ENCODE data around the gene PTCHD4. TPM values are rescaled to one million over a fixed set of nuclear protein-coding genes. Genes with fewer than 3 reads are reported as not detected.
"Not testable (repeated sequence)": the region's sequence is repeated elsewhere in the genome, so short reads cannot be mapped to it uniquely, and the experiment has no call there.

The PTCHD4 gene
- 0.97 TPM for polyA plus RNA-seq (ENCODE audit: insufficient read length)

GRCh38 chr6:48111143-48111506 is at the start of gene PTCHD4:
Gene PTCHD4, minus strand, starts transcription at chr6:48111197. Its CDS starts 42,240 bp downstream, at chr6:48068957.
- no peak for DNase-seq (ENCODE audit: low read depth)

DNA sequence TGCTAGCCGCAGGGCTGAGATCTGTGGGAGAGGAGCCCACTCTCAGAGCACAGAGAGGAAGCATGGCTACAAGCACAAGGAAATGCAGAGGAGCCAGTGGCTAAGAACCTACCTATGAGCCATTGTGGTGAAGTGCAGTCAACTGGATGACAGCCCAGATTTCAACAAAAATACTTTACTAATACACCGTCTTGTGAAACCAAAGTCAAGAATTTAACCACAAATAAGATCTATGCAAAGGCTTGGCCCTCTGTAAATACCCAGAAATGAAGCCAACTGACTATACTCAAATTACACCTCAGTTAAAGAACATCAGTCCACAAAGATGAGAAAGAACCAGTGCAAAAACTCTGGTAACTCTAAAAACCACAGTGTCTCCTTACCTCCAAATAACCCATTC is 40.1 kb upstream of the PTCHD4 start:
- no peak for DNase-seq (ENCODE audit: low read depth)

- no peak for DNase-seq (ENCODE audit: low read depth)
Observed at GRCh38 chr6:48150701-48151100, 39.7 kb upstream of the PTCHD4 start.

DNA sequence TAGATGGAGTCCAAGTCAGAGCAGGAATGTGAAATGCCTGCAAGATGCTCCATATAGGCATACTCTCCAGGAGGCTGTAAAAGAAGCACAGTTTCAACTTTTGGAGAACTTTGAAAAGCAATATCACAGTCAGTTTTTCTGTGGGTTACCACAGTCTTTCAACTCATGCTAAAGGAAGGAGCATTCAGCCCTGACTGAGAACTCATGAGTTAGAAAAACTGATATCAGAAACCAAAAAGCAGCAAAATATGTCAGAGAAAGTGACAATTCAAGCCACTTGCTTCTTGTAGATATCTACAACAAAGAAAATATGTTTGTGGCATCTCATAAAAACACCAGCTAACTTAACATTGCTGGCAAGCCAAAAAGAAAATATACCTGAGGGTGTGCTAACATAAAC is 36.1 kb upstream of the PTCHD4 start:
- no peak for DNase-seq (ENCODE audit: low read depth)

DNA sequence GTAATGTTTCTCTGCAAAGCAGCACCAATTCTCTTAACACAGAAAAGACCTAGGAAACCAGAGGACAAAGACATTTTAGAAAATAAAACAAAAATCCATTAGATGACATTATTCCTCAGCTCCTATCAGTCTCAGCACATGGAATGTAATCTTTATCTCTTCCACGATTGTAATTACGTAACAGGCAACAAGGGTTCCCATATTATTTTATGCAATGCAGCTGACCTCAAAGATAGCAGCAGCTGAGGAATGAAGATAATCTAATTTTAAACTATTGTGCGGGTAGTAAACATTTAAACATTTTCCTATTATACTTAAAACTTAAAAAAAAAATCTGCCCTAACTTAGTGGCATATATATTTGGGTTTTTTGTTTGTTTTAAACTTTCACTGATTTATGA is 33.0 kb upstream of the PTCHD4 start:
- DNase-seq (ENCODE audit: low read depth): no peak

DNA sequence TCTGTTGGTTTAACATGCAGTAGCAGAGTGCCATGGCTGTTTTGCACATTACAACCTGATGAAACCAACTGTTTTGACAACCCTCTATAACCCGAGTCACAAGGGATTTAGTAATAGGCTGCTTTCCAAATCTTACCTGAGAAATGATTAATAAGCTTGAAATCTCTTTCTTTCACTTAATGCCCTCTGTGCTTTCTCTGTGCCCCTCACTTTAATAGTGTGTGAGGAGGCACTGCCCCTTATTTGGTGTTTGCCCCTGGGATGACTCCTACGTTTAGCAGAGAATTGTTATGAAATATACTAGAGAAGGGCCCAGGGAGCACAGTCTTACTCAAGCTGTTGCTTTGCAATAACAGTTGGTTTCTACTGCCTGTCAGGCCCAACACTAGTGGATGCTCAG is 31.0 kb upstream of the PTCHD4 start:
- DNase-seq (ENCODE audit: low read depth): no peak

DNA sequence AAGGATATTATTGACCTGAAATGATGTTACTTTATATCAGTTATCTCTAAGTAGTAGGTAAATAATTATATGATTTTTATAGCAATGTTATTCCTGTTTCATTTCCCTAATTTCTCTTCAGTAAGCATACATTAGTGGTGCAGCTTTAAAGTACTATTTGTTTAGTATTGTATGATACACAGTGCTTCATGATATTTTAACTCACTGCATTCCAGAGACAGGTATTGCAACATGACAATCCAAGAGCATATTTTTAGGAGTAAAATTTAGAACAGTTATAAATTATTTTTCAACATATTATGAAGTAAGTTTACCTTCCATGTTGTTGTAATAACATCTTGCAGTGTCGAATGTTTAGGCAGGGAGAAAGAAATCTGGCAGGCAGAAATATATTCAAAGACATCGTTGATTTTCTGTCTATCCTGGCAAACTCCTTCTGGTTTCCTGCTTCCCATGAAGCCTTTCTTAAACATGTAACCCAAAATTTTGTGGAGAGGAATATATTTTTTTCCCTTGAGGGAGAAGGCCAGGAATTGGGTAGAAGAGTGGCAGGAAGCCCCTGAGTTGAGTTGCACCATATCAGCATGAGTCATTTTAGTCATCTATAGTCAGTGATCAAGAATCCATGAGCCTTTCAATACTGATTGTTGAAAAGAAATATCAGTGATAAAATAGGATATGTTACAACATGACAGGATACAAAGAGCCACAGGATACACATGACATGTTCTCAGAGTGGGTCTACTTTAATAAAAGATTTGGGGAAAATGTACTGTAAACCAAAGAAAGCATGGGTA is 29.0 kb upstream of the PTCHD4 start:
- DNase-seq (ENCODE audit: low read depth): no peak

- no peak for DNase-seq (ENCODE audit: low read depth)
Observed at GRCh38 chr6:48136856-48137255, 25.9 kb upstream of the PTCHD4 start.

DNA sequence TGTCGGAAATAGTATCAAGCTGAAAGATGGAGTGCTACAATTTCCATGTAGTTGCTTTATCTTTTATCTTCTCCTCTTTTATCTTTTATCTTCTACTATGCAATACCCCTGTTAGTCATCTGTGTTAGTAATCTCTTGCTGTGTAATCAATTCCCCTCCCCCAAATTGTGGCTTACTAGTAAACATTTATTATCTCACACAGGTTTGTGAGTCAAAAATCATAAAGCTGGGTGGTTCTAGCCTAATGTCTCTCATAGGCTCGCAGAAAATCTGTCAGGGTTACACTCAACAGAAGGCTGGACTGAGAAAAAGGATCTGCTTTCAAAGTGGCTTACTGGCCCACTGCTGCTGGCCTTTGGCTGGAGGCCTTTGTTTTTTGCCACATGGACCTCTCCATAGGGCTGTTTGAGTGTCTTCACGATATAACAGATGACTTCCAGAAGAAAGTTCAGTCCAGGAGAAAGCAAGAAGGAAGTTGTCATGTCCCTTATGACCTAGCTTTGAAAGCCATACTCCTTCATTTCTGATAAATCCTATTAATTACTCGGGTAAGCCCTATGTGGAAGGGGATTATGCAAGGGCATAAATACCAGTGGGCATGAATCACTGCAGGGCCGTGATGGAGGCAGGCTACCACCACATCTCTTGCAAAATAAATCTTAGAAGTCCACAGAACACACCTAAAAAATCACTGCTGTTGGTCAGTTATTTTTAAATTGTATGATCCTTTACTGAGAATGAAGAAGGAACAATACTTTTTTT is 24.5 kb upstream of the PTCHD4 start:
- DNase-seq (ENCODE audit: low read depth): no peak

- no peak for DNase-seq (ENCODE audit: low read depth)
Observed at GRCh38 chr6:48134246-48134645, 23.2 kb upstream of the PTCHD4 start.

GRCh38 chr6:48123601-48124000 is 12.6 kb upstream of the PTCHD4 start:
- DNase-seq (ENCODE audit: low read depth): no peak

DNA sequence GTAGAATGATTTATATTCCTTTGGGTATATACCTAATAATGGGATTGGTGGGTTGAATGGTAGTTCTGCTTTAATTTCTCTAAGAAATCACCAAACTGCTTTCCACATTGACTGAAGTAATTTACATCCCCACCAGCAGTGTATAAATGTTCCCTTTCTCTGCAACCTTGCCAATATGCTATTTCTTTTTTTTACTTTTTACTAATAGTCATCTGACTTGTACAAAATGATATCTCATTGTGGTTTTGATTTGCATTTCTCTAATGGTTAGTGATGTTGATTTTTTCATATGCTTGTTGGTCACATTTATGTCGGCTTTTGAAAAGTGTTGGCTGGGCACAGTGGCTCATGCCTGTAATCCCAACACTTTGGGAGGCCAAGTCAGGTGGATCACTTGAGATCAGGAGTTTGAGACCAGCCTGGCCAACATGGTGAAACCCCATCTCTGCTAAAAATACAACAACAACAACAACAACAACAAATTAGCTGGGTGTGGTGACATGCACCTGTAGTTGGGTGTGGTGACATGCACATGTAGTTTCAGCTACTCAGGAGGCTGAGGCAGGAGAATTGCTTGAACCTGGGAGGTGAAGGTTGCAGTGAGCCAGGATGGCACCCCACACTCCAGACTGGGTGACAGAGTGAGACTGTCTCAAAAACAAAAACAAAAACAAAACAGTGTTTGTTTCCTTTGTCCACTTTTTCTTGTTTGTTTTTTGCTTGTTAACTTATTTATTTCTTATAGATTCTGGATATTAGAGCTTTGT is 11.2 kb upstream of the PTCHD4 start:
- DNase-seq (ENCODE audit: low read depth): not testable (repeated sequence)

DNA sequence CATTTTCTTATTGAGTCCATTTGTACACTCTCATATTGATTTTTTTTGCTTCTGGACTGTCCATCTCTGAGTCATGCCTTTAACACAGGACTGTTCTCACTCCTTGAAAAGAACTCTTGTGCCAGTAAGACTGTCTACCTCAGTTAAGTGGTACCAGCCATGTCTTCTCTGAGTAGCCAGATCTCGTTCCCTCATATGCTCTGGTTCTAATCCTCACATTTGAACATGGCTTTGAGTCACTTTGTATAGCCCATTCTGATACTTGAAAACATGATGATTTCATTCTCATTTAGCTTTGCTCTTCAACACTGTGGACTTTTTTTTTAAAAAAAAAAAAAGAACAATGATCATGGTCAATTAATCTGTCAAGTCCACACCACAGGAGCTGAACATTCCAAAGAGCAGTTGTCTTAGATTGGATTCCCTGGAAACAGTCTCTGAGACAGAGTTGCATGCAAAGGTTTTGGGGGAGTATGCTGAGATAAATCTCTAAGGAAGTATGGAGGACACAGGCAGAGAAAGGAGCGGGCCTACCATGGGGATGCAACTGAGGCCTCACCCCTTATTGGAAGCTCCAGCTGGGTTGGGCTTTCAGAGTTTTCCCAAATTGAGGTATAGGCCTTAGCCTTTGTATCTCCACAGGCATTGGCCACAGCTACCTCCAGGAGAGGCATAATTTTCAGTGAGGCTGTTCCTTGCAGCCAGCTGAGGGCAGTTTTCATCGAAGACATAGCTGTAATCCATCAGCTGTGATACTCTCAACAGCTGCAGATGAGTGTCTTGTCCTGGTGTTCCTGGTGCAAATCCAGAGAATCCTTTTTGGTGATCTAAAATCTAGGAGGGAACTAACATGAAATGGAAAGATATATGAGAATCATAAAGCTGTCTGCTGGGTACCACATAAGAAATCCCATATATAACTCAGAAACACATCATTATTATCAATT is 6.0 kb upstream of the PTCHD4 start:
- no peak for DNase-seq (ENCODE audit: low read depth)

- DNase-seq (ENCODE audit: low read depth): no peak
Observed at GRCh38 chr6:48113130-48113529, 2.1 kb upstream of the PTCHD4 start.

DNA sequence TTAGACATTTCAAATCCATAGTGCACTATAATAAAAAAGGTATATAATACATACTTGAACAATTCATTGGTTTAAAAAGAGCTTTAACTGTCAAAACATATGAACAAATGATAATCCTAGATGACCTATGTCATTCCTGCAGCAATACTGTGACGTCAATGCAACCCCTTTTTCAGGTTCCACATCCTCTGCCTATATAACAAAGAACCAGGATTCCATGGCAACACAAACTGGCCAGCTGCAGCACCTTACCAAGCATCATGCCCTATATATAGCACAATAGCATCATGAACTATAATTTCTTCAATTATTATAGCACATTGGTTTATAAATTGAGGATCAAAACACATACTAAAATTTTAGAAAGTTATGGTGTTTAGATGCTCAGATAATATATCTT is 578 bp upstream of the PTCHD4 start:
- DNase-seq (ENCODE audit: low read depth): no peak

DNA sequence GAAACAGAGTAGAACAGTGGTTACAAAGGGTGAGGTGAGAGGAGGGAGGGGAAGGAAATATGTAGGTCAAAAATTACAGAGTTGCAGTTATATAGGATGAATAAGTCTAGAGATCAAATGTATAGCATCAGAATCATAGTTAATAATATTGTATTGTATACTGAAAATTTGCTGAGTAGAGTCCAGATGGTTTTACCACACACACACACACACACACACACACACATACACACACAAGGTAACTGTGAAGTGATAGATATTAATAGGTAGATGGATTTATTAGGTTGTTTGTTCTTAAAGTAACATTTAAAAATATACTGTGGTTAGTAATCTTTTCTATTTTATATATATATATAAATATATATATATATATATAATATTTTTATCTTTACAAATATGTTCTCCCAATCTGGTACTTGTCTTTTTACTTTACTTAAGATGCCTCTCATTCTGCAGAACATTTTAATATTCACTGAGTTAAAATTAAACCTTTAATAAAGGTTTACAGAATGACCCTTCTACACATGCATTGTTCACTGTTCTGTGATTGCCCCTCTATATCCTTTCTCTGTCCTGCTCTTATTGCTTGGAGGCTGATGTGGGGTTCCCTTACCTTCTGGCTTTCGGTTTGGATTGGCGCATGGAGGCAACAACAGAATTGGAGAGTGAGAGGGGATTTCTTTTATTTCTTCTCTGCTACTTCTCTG is 408 bp downstream of the PTCHD4 start:
- no peak for DNase-seq (ENCODE audit: low read depth)

- DNase-seq (ENCODE audit: low read depth): no peak
Observed at GRCh38 chr6:48109944-48110343, 1.1 kb downstream of the PTCHD4 start.

DNA sequence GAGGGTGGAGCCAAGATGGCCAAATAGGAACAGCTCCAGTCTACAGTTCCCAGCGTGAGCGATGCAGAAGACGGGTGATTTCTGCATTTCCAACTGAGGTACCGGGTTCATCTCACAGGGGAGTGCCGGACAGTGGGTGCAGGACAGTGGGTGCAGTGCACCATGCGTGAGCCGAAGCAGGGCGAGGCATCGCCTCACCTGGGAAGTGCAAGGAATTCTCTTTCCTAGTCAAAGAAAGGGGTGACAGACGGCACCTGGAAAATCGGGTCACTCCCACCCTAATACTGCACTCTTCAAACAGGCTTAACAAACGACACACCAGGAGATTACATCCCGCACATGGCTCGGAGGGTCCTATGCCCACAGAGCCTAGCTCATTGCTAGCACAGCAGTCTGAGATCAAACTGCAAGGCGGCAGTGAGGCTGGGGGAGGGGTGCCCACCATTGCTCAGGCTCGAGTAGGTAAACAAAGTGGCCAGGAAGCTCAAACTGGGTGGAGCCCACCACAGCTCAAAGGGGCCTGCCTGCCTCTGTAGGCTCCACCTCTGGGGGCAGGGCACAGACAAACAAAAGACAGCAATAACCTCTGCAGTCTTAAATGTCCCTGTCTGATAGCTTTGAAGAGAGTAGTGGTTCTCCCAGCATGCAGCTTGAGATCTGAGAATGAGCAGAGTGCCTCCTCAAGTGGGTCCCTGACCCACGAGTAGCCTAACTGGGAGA is 8.4 kb downstream of the PTCHD4 start:
- not testable (repeated sequence) for DNase-seq (ENCODE audit: low read depth)

DNA sequence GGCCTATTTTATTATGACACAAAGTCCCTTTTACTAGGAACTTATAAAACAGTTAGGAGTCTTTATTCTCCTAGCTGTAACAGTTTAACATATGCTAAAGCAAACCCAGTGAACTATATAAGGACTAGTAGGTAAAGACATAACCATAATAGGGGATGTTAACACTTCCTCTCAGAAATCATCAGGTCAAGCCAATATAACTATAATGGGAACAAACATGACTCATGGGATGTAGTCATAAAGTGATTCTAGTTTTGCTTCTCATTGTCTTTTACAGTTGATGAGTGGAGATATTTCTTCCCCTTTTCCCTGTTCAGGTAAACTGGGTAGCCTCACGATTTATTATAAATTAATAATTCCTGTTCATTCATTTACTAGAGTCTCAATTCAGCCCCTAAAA is 9.7 kb downstream of the PTCHD4 start:
- DNase-seq (ENCODE audit: low read depth): no peak

DNA sequence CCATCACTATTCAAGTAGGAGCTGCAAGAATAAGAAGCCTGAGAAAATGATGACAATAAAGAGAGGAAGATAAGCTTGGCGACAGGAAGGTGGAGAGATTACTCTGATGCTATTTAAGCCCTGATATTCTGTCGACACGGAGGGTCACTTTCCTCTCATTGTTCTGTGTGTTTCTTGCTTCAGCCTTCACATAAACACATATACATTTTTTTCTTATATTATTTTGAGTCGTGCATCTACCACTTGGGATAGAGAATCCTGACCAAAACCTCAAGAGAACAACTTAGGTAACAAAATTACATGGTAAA is 10.5 kb downstream of the PTCHD4 start:
- no peak for DNase-seq (ENCODE audit: low read depth)
